Measurements from ENCODE around the gene HTR1D. TPM values are rescaled to one million over a fixed set of nuclear protein-coding genes. Genes with fewer than 3 reads are reported as not detected.

The HTR1D gene
- total RNA-seq, 1 donor from 2014 or later: not detected

GRCh38 chr1:23178414-23178813, 38.9 kb downstream of the HTR1D start:
- H3K27ac Mint-ChIP-seq (ENCODE audit: unreplicated experiment): no peak overlapping the region
- no peaks in the 10 kb centered on the region for H3K9me3 Mint-ChIP-seq
- H3K36me3 Mint-ChIP-seq (ENCODE audit: low read depth): no peaks in the 10 kb centered on the region
- H3K4me3 Mint-ChIP-seq: peak overlapping the region; percentile 77
- peaks cover 15% of the 10 kb centered on the region for H3K4me1 Mint-ChIP-seq
- TF ChIP-seq CTCF (conservative IDR thresholded peaks at IDR 0.05): no peak
- no peak for DNase-seq (ENCODE audit: low read depth, low spot score)
- H3K27me3 Mint-ChIP-seq (ENCODE audit: low read depth): peaks cover 25% of the 10 kb centered on the region

- DNase-seq (ENCODE audit: low read depth, low spot score): peak; percentile 69
- peak overlapping the region; percentile 67 for H3K27ac Mint-ChIP-seq (ENCODE audit: unreplicated experiment)
- H3K9me3 Mint-ChIP-seq: no peaks in the 10 kb centered on the region
- H3K27me3 Mint-ChIP-seq (ENCODE audit: low read depth): peaks cover 19% of the 10 kb centered on the region
- H3K36me3 Mint-ChIP-seq (ENCODE audit: low read depth): no peaks in the 10 kb centered on the region
- peak; percentile 33 for TF ChIP-seq CTCF (conservative IDR thresholded peaks at IDR 0.05)
- peaks cover 15% of the 10 kb centered on the region for H3K4me1 Mint-ChIP-seq
- H3K4me3 Mint-ChIP-seq: peak overlapping the region; percentile 77
Measured at GRCh38 chr1:23177438-23178380, 39.6 kb downstream of the HTR1D start.

GRCh38 chr1:23177031-23177430, 40.3 kb downstream of the HTR1D start:
- Mint-ChIP-seq H3K4me3 (peak overlapping the region; percentile 77), H3K27me3 (ENCODE audit: low read depth) (peaks cover 17% of the 10 kb centered on the region), H3K9me3 (no peaks in the 10 kb centered on the region), H3K4me1 (peaks cover 15% of the 10 kb centered on the region), H3K36me3 (ENCODE audit: low read depth) (no peaks in the 10 kb centered on the region), H3K27ac (ENCODE audit: unreplicated experiment) (peak overlapping the region; percentile 6)
- no peak for DNase-seq (ENCODE audit: low read depth, low spot score)
- TF ChIP-seq CTCF (conservative IDR thresholded peaks at IDR 0.05): no peak

GRCh38 chr1:23174426-23175110, 42.7 kb downstream of the HTR1D start:
- H3K27me3 Mint-ChIP-seq (ENCODE audit: low read depth): peaks cover 17% of the 10 kb centered on the region
- no peak overlapping the region for H3K27ac Mint-ChIP-seq (ENCODE audit: unreplicated experiment)

More at GRCh38 chr1:23174426-23175110, 42.7 kb downstream of the HTR1D start:
- Mint-ChIP-seq H3K4me1 (peaks cover 21% of the 10 kb centered on the region), H3K9me3 (no peaks in the 10 kb centered on the region), H3K4me3 (no peak overlapping the region), H3K36me3 (ENCODE audit: low read depth) (no peaks in the 10 kb centered on the region)
- no peak for DNase-seq (ENCODE audit: low read depth, low spot score)
- no peak for TF ChIP-seq CTCF (conservative IDR thresholded peaks at IDR 0.05)
